Left lung (tissue), 10 donors: ENCODE measurements around the gene VN1R5. TPM values are rescaled to one million over a fixed set of nuclear protein-coding genes. Genes with fewer than 3 reads are reported as not detected.

Experiments
- ATAC-seq: fragments of 200-7000 bp; cut with Tn5 transposase; one replicate; pipeline ENCODE4 v1.9.1; 2020; ENCODE audit warnings: moderate library complexity
- DNase-seq, 4 donors: peaks; one replicate each; pipeline ENCODE4 v3.0.0-alpha.2; 2013 to 2020
- H3K27ac ChIP-seq, 2 donors: fragments of 200-600 bp; sonication (generic) in 1 of 2; one replicate each; pipeline versions ENCODE4 v1.5.0 to v1.8.0; 2020 to 2021
- H3K27me3 ChIP-seq, 2 donors: fragments of 200-600 bp; sonication (generic) in 1 of 2; one replicate each; pipeline versions ENCODE4 v1.5.0 to v1.8.0; 2020 to 2021
- H3K36me3 ChIP-seq, 2 donors: fragments of 200-600 bp; sonication (generic) in 1 of 2; one replicate each; pipeline versions ENCODE4 v1.5.0 to v1.8.0; 2020 to 2021
- H3K4me1 ChIP-seq, 2 donors: fragments of 200-600 bp; one replicate each; pipeline ENCODE4 v1.8.0; 2021
- H3K4me3 ChIP-seq, 2 donors: fragments of 200-600 bp; sonication (generic) in 1 of 2; one replicate each; pipeline versions ENCODE4 v1.5.0 to v1.8.0; 2020 to 2021; ENCODE audit warnings: mild to moderate bottlenecking in 1 of 2
- H3K9me3 ChIP-seq, 2 donors: fragments of 200-600 bp; sonication (generic) in 1 of 2; one replicate each; pipeline versions ENCODE4 v1.5.0 to v1.8.0; 2020 to 2021
- CTCF ChIP-seq, 2 donors: fragments of 200-600 bp; sonication (generic) in 1 of 2; IDR thresholded peaks; one replicate each; pipeline versions ENCODE4 v1.5.0 to v1.8.0; 2021; ENCODE audit warnings: antibody characterized with exemption in 2 of 2
- intact Hi-C, 2 donors: fragments of 100-400 bp; cut with DNase I; formaldehyde crosslinking; loops; one replicate each; pipeline versions ENCODE4 v1.11.2 to v1.14.2; 2022
- polyA plus RNA-seq, 6 donors: library from polyadenylated mRNA; unstranded; fragments of 120-200 nt; gene quantifications; one replicate each; pipeline ENCODE4 v1.2.1, GENCODE V29; 2013; ENCODE audit not compliant: insufficient read length in 6 of 6
- total RNA-seq, 2 donors: library from RNA; stranded (reverse); fragmentation: NEBNext Ultra II Directional; extraction: Animal tissue kit (Norgen Biotek cat#: 25700); gene quantifications; one replicate each; pipeline ENCODE4 v1.2.1, GENCODE V29; 2021
- donor health status: DM: no; HTN: yes; CAD: no.
- donor health status: DM: no; HTN: no; CAD: no.

VN1R5 gene
- total and polyA plus RNA-seq, 8 donors, result 0.11 TPM; not detected in 7

GRCh38 chr1:247299723-247300381 lies 44.0 kb downstream of the VN1R5 start:
- no peaks in the 10 kb centered on the region for H3K27me3 ChIP-seq
- no peaks in the 10 kb centered on the region for H3K4me1 ChIP-seq
- H3K9me3 ChIP-seq, result no peaks in the 10 kb centered on the region
- TF ChIP-seq CTCF (IDR thresholded peaks at IDR 0.05), result no peak
- no peak overlapping the region for H3K4me3 ChIP-seq
- intact Hi-C loops, result no loop called here
- DNase-seq, result no peak
- H3K36me3 ChIP-seq, result peaks cover 0 to 56% of the 10 kb centered on the region in 2 donors
- no peak overlapping the region for H3K27ac ChIP-seq
- ATAC-seq, result no peak

- H3K4me3 ChIP-seq, result no peak overlapping the region
- TF ChIP-seq CTCF (IDR thresholded peaks at IDR 0.05), result no peak
- intact Hi-C loops, result no loop called here
- no peaks in the 10 kb centered on the region for H3K9me3 ChIP-seq
- H3K27me3 ChIP-seq, result no peaks in the 10 kb centered on the region
- ATAC-seq, result no peak
- H3K4me1 ChIP-seq, result no peaks in the 10 kb centered on the region
- DNase-seq, result no peak
- H3K27ac ChIP-seq, result no peak overlapping the region
- H3K36me3 ChIP-seq, result peaks cover 0 to 64% of the 10 kb centered on the region in 2 donors
These were observed 44.8 kb downstream of the VN1R5 start for GRCh38 chr1:247300491-247301175.

- ATAC-seq (no peak), DNase-seq (no peak)
- Histone ChIP-seq H3K27me3 (no peaks in the 10 kb centered on the region), H3K36me3 (peaks cover 0 to 67% of the 10 kb centered on the region in 2 donors), H3K27ac (no peak overlapping the region), H3K4me1 (no peaks in the 10 kb centered on the region), H3K4me3 (no peak overlapping the region), H3K9me3 (no peaks in the 10 kb centered on the region)
- no peak for TF ChIP-seq CTCF (IDR thresholded peaks at IDR 0.05)
- intact Hi-C loops, result no loop called here
These were observed 45.3 kb downstream of the VN1R5 start for GRCh38 chr1:247301176-247301540.

GRCh38 chr1:247303216-247303615 lies 47.3 kb downstream of the VN1R5 start:
- Histone ChIP-seq H3K27me3 (no peaks in the 10 kb centered on the region), H3K4me3 (no peak overlapping the region), H3K27ac (no peak overlapping the region), H3K36me3 (peaks cover 0 to 87% of the 10 kb centered on the region in 2 donors), H3K4me1 (no peaks in the 10 kb centered on the region), H3K9me3 (no peaks in the 10 kb centered on the region)
- no peak for TF ChIP-seq CTCF (IDR thresholded peaks at IDR 0.05)
- intact Hi-C loops, result no loop called here
- DNase-seq, result no peak
- no peak for ATAC-seq

- H3K9me3 ChIP-seq, result no peaks in the 10 kb centered on the region
- H3K4me1 ChIP-seq, result no peaks in the 10 kb centered on the region
- peaks cover 0 to 87% of the 10 kb centered on the region in 2 donors for H3K36me3 ChIP-seq
- no peak for TF ChIP-seq CTCF (IDR thresholded peaks at IDR 0.05)
- intact Hi-C loops, result no loop called here
- H3K27me3 ChIP-seq, result no peaks in the 10 kb centered on the region
- DNase-seq (no peak), ATAC-seq (no peak)
- no peak overlapping the region for H3K4me3 ChIP-seq
- H3K27ac ChIP-seq, result no peak overlapping the region
These were observed 48.2 kb downstream of the VN1R5 start for GRCh38 chr1:247304031-247304430.

Other genes starting within 250 kb of the VN1R5 start
- 1 to 10 TPM in 1 of 2 donors, under 1 TPM in 1; 0.13 to 1.0 TPM for gene ZNF695, start 248.0 kb upstream of the VN1R5 start, total RNA-seq
- 1 to 10 TPM; 2.2 to 5.5 (median 4.0) TPM for gene ZNF695, start 248.0 kb upstream of the VN1R5 start, polyA plus RNA-seq
- gene ZNF670, start 177.3 kb upstream of the VN1R5 start, total RNA-seq, result 1 to 10 TPM; 3.4 to 3.8 TPM
- gene ZNF670, start 177.3 kb upstream of the VN1R5 start, polyA plus RNA-seq, result 1 to 10 TPM; 4.8 to 6.5 (median 6.0) TPM
- 1 to 10 TPM; 6.9 to 7.1 TPM for gene ZNF669, start 151.7 kb upstream of the VN1R5 start, total RNA-seq
- 10 to 100 TPM in 5 of 6 donors, 1 to 10 TPM in 1; 9.6 to 12.3 (median 10.9) TPM for gene ZNF669, start 151.7 kb upstream of the VN1R5 start, polyA plus RNA-seq
- gene ZNF124, start 84.1 kb upstream of the VN1R5 start, total RNA-seq, result 10 to 100 TPM; 22.9 to 26.5 TPM
- 10 to 100 TPM; 16.3 to 19.1 (median 17.1) TPM for gene ZNF124, start 84.1 kb upstream of the VN1R5 start, polyA plus RNA-seq
- 10 to 100 TPM; 18.2 to 19.2 TPM for gene ZNF496, start 75.8 kb downstream of the VN1R5 start, total RNA-seq
- 10 to 100 TPM; 35.5 to 44.8 (median 38.5) TPM for gene ZNF496, start 75.8 kb downstream of the VN1R5 start, polyA plus RNA-seq
- gene NLRP3, start 160.1 kb downstream of the VN1R5 start, total RNA-seq, result 1 to 10 TPM; 2.0 to 6.6 TPM
- gene NLRP3, start 160.1 kb downstream of the VN1R5 start, polyA plus RNA-seq, result 1 to 10 TPM in 4 of 6 donors, under 1 TPM in 2; 0.81 to 1.9 (median 1.2) TPM
- gene OR2B11, start 202.0 kb downstream of the VN1R5 start, total RNA-seq, result not detected
- gene OR2B11, start 202.0 kb downstream of the VN1R5 start, polyA plus RNA-seq, result under 1 TPM; 0.04 to 0.10 (median 0.05) TPM